Neural cell (in vitro differentiated cells): ENCODE results near the gene MBNL2.

Experiments used
- EP300 ChIP-seq: fragments of 450-650 bp; conservative IDR thresholded peaks from 2 replicates; pipeline ENCODE4 v1.6.1; 2014; ENCODE audit warnings: antibody characterized with exemption, mild to moderate bottlenecking, moderate library complexity; ENCODE audit not compliant: poor library complexity, severe bottlenecking
- POLR2AphosphoS5 ChIP-seq: IDR thresholded peaks from 2 replicates; pipeline ENCODE4 v1.6.1; 2012
- REST ChIP-seq: IDR thresholded peaks from 2 replicates; pipeline ENCODE4 v1.6.1; 2012; ENCODE audit warnings: borderline replicate concordance
- TAF1 ChIP-seq: IDR thresholded peaks from 2 replicates; pipeline ENCODE4 v1.6.1; 2012; ENCODE audit warnings: low read depth
- TF ChIP-seq, protein P1 (sequence below): fragments of 450-650 bp; IDR thresholded peaks from 2 replicates; pipeline ENCODE4 v1.5.1; 2014; ENCODE audit warnings: antibody characterized with exemption, mild to moderate bottlenecking, moderate library complexity; ENCODE audit not compliant: poor library complexity, severe bottlenecking

- TF ChIP-seq, protein P1, sequence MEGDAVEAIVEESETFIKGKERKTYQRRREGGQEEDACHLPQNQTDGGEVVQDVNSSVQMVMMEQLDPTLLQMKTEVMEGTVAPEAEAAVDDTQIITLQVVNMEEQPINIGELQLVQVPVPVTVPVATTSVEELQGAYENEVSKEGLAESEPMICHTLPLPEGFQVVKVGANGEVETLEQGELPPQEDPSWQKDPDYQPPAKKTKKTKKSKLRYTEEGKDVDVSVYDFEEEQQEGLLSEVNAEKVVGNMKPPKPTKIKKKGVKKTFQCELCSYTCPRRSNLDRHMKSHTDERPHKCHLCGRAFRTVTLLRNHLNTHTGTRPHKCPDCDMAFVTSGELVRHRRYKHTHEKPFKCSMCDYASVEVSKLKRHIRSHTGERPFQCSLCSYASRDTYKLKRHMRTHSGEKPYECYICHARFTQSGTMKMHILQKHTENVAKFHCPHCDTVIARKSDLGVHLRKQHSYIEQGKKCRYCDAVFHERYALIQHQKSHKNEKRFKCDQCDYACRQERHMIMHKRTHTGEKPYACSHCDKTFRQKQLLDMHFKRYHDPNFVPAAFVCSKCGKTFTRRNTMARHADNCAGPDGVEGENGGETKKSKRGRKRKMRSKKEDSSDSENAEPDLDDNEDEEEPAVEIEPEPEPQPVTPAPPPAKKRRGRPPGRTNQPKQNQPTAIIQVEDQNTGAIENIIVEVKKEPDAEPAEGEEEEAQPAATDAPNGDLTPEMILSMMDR, result no peak
- TF ChIP-seq POLR2AphosphoS5, result no peak
- no peak for TF ChIP-seq EP300
- TF ChIP-seq TAF1, result no peak
- no peak for TF ChIP-seq REST
Observed at GRCh38 chr13:97189928-97190327, 32.2 kb upstream of the MBNL2 start.
